Measurements from ENCODE around the gene MTFR2. TPM values are rescaled to one million over a fixed set of nuclear protein-coding genes. Genes with fewer than 3 reads are reported as not detected.

The MTFR2 gene
- total RNA-seq, 1 experiment from 2014 or later, result 7.0 TPM

- intact Hi-C loops (cut with micrococcal nuclease; ENCODE audit: unreplicated experiment), result no loop called here
- H3K4me3 Mint-ChIP-seq (ENCODE audit: low read depth, unreplicated experiment), result no peak overlapping the region
- no TSS peak for BruUV-seq (replicated peaks)
- peaks cover 28% of the 10 kb centered on the region for H3K36me3 Mint-ChIP-seq (ENCODE audit: insufficient read depth, unreplicated experiment)
- H3K27ac Mint-ChIP-seq (ENCODE audit: unreplicated experiment), result no peak overlapping the region
- H3K9me3 Mint-ChIP-seq (ENCODE audit: low read depth, unreplicated experiment), result no peaks in the 10 kb centered on the region
- CTCF ChIA-PET, result no interaction called here
- DNase-seq, result no peak
- H3K27me3 Mint-ChIP-seq (ENCODE audit: unreplicated experiment), result no peaks in the 10 kb centered on the region
- no peak for TF ChIP-seq CTCF (IDR thresholded peaks at IDR 0.05; ENCODE audit: unreplicated experiment)
- H3K4me1 Mint-ChIP-seq (ENCODE audit: low read depth, unreplicated experiment), result peaks cover 16% of the 10 kb centered on the region
Observed at GRCh38 chr6:136251394-136251793, 1.3 kb upstream of the MTFR2 start.

GRCh38 chr6:136250686-136251008 is 536 bp upstream of the MTFR2 start:
- Mint-ChIP-seq H3K9me3 (ENCODE audit: low read depth, unreplicated experiment) (no peaks in the 10 kb centered on the region), H3K4me1 (ENCODE audit: low read depth, unreplicated experiment) (peaks cover 16% of the 10 kb centered on the region), H3K27me3 (ENCODE audit: unreplicated experiment) (no peaks in the 10 kb centered on the region), H3K27ac (ENCODE audit: unreplicated experiment) (peak overlapping the region; percentile 83), H3K36me3 (ENCODE audit: insufficient read depth, unreplicated experiment) (peaks cover 28% of the 10 kb centered on the region), H3K4me3 (ENCODE audit: low read depth, unreplicated experiment) (peak overlapping the region; percentile 92)
- DNase-seq, result no peak
- CTCF ChIA-PET, result no interaction called here
- no peak for TF ChIP-seq CTCF (IDR thresholded peaks at IDR 0.05; ENCODE audit: unreplicated experiment)
- intact Hi-C loops (cut with micrococcal nuclease; ENCODE audit: unreplicated experiment), result no loop called here
- no TSS peak for BruUV-seq (replicated peaks)

- Mint-ChIP-seq H3K27ac (ENCODE audit: unreplicated experiment) (peak overlapping the region; percentile 83), H3K36me3 (ENCODE audit: insufficient read depth, unreplicated experiment) (peaks cover 28% of the 10 kb centered on the region), H3K9me3 (ENCODE audit: low read depth, unreplicated experiment) (no peaks in the 10 kb centered on the region), H3K27me3 (ENCODE audit: unreplicated experiment) (no peaks in the 10 kb centered on the region), H3K4me1 (ENCODE audit: low read depth, unreplicated experiment) (peaks cover 16% of the 10 kb centered on the region), H3K4me3 (ENCODE audit: low read depth, unreplicated experiment) (peak overlapping the region; percentile 92)
- CTCF ChIA-PET, result no interaction called here
- no peak for DNase-seq
- no TSS peak for BruUV-seq (replicated peaks)
- intact Hi-C loops (cut with micrococcal nuclease; ENCODE audit: unreplicated experiment), result no loop called here
- TF ChIP-seq CTCF (IDR thresholded peaks at IDR 0.05; ENCODE audit: unreplicated experiment), result no peak
Observed at GRCh38 chr6:136249336-136249735, 775 bp downstream of the MTFR2 start.

GRCh38 chr6:136244061-136244616 is 6.0 kb downstream of the MTFR2 start:
- CTCF ChIA-PET, result no interaction called here
- peaks cover 16% of the 10 kb centered on the region for H3K4me1 Mint-ChIP-seq (ENCODE audit: low read depth, unreplicated experiment)
- no TSS peak for BruUV-seq (replicated peaks)
- no peak overlapping the region for H3K27ac Mint-ChIP-seq (ENCODE audit: unreplicated experiment)
- H3K27me3 Mint-ChIP-seq (ENCODE audit: unreplicated experiment), result no peaks in the 10 kb centered on the region
- no peak for DNase-seq
- intact Hi-C loops (cut with micrococcal nuclease; ENCODE audit: unreplicated experiment), result no loop called here
- peaks cover 2% of the 10 kb centered on the region for H3K36me3 Mint-ChIP-seq (ENCODE audit: insufficient read depth, unreplicated experiment)
- no peak for TF ChIP-seq CTCF (IDR thresholded peaks at IDR 0.05; ENCODE audit: unreplicated experiment)
- H3K9me3 Mint-ChIP-seq (ENCODE audit: low read depth, unreplicated experiment), result no peaks in the 10 kb centered on the region
- H3K4me3 Mint-ChIP-seq (ENCODE audit: low read depth, unreplicated experiment), result no peak overlapping the region
